Endometrial microvascular endothelial cells (primary cell): ENCODE measurements around the gene COPA. TPM values are rescaled to one million over a fixed set of nuclear protein-coding genes. Genes with fewer than 3 reads are reported as not detected.

Source experiments
- in situ Hi-C: cut with HindIII; loops from 2 replicates; pipeline ENCODE4 v1.10.0; 2017; ENCODE audit warnings: low sequenced_read_pairs, low pct_unique_long_range_greater_than_20kb; ENCODE audit errors: inconsistent ontology term
- total RNA-seq: library from RNA; depleted of rRNA; stranded (reverse); fragments of >200 nt; gene quantifications from one replicate; pipeline ENCODE4 v1.2.3, GENCODE V29; 2015; ENCODE audit errors: inconsistent ontology term

Gene COPA
- total RNA-seq, 1 donor from 2014 or later, result 163 TPM

- in situ Hi-C loops, result no loop called here
Measured at GRCh38 chr1:160363951-160364735, 21.1 kb upstream of the COPA start.

DNA sequence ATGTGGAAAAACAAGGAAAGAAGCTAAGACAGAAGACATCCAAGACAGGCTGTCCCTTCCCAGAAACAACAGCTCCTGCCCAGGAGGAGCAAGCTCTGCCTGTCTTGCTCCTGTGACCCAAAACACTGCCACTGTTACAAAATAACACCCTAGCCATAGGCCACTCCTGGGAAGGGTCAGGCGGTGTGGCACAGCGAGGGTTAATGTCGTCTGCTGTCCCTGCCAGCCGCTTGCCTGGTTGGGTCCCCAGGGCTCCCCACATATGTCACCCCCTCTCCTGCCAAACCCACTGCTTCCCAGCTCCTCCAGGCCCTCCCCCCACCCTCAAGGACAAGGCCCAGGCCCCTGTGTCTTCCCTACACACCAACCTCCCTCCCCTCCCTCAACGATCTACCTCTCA lies 20.0 kb upstream of the COPA start:
- in situ Hi-C loops, result no loop called here

DNA sequence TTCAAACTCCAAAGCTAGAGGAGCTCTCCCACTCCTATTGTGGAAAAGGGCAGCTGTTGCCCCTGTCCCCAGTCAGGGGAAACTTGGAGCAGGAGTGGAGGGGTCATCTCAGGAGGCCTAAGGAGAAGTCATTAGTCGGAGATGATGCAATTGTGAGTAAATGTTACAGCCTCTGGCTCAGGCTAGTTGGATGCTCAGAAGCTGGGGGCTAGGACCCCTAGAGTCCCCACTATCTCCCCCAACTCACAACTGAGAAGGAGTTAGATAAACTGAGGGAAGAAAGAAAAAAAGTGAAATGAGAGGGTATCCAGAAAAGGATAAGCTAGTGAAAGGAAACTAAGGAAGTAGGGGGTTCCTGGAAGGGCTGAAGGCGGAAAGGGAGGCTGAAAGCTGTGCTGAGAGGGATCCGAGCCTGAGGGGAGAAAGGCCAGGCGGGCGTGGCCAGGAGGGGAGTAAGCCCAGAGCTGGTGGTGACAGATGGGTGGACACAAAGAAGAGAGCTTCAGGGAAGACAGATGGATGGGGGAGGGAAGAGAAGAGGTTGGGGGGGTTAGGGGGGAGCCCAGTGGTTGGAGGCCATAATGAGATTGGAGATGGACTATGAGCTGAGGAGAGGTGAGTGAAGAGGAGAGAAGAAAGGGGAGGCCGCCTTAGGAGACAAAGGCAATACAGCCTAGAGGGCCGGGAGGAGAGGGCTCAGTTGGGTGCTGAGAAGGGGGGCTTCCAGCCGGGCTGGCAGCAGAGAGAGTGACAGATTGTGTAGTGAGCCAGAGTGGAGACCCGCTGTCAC lies 19.3 kb upstream of the COPA start:
- in situ Hi-C loops, result no loop called here

- in situ Hi-C loops, result no loop called here
Measured at GRCh38 chr1:160361814-160362167, 18.7 kb upstream of the COPA start.

DNA sequence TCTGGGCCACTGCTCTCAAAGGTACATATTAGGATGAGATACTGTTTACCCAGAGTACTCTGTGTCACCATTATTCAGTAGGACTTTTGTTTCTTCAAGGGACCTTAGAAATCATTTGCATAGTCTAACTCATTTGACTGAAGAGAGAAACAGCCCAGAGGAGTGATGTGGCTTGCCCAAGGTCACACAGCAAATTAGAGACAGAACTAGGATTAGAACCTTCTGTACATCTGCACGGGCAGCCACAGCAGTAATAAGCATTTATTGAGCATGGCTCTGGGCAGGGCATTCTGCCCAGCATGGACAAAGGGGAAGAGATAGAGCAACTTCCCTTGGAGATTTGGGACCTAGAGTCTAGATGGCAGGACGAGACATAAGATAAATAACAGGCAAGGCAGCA lies 18.1 kb upstream of the COPA start:
- in situ Hi-C loops, result no loop called here

- in situ Hi-C loops, result no loop called here
Measured at GRCh38 chr1:160360227-160360695, 17.2 kb upstream of the COPA start.

DNA sequence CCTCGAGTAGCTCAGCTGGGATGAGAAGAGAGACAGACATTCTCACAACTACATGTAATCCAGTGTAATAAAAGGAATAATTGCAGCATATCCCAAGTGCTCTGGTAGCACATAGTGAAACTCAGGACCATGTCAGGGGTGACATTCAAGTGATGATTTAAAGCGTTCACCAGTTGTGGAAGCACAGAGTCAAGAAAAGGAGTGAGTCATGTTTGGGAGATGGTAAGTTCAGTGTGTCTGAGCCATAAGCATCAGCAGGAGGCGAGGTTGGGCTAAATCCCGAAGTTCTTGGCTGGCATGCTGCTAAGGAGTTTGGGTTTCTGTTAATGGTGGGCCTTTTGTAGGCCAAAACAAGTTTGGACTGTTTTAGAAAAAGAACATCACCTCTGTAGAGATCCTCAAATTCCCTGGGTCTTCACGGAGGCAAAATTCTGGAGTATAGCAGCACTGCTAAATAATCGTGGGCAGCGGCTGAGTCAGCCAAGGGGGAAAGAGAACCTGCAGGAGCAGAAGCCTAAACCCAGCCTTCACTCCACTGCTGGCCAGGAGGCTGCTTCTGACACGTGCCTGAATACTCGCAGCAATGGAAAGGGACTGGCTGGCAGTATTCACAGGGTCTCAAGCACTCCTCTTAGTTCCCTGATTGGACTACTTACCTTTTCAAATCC lies 16.6 kb upstream of the COPA start:
- in situ Hi-C loops, result no loop called here

GRCh38 chr1:160358073-160358472 lies 15.0 kb upstream of the COPA start:
- in situ Hi-C loops, result no loop called here

DNA sequence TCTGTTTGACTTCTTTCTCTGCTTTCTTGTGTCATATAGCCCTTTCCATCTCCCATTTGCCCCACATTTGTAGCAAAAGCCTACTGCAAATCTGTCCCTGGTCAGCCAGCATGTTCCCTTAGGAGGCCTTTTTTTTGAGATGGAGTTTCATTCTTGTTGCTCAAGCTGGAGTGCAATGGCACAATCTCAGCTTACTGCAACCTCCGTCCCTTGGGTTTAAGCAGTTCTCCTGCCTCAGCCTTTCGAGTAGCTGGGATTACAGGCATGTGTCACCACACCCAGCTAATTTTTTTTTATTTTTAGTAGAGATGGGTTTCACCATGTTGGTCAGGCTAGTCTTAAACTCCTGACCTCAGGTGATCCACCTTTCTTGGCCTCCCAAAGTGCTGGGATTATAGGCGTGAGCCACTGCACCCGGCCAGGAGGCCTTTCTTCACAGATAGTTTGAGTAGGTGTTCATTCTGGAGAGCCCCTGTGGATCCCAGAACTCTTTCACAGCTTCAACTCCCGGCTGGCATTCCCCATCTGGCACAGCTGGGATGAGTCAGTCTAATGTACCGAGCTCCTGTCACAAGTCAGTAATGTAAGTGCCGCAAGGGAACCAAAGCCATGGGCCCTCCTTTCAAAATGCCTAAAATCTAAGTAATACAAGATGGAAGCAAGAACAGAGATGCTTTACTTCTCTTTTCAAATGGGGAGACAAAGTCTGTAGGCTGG lies 14.4 kb upstream of the COPA start:
- in situ Hi-C loops, result no loop called here

GRCh38 chr1:160354388-160354985 lies 11.4 kb upstream of the COPA start:
- in situ Hi-C loops, result no loop called here

DNA sequence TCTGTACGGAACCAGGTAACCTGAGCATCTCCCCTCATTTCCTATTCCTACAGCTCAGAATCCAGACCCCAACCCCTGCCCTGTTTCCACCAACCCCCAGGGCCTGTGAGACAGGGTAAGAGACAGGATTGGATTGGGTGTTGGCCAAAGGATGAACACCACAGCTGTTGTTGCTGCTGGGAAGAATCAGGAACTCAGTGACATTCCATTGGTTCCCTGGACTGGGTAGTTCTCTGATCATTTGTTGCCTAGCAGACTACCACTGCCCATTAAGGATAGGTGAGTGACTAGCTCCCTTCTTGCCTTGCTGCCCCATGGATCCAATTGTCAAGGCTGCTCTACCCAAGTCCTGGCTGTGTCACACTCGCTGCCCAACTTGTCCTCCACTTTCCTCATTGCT lies 10.2 kb upstream of the COPA start:
- in situ Hi-C loops, result no loop called here

GRCh38 chr1:160352555-160352954 lies 9.5 kb upstream of the COPA start:
- in situ Hi-C loops, result no loop called here

GRCh38 chr1:160351629-160352028 lies 8.6 kb upstream of the COPA start:
- in situ Hi-C loops, result no loop called here

GRCh38 chr1:160346958-160347357 lies 3.9 kb upstream of the COPA start:
- in situ Hi-C loops, result no loop called here

DNA sequence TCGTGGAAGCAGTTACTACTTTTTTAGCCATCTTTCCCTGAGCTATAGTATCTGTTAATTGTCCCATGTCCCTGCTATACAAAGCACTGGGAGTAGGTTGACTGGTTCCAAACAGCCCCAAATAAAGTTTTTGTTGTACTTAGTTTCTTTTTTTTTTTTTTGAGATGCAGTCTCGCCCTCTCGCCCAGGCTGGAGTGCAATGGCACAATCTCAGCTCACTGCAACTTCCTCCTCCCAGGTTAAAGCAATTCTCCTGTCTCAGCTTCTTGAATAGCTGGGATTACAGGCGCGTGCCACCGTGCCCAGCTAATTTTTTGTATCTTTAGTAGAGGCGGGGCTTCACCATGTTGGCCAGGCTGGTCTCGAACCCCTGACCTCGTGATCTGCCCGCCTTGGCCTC lies 3.4 kb upstream of the COPA start:
- in situ Hi-C loops, result no loop called here

GRCh38 chr1:160344936-160345335 lies 1.9 kb upstream of the COPA start:
- in situ Hi-C loops, result no loop called here

DNA sequence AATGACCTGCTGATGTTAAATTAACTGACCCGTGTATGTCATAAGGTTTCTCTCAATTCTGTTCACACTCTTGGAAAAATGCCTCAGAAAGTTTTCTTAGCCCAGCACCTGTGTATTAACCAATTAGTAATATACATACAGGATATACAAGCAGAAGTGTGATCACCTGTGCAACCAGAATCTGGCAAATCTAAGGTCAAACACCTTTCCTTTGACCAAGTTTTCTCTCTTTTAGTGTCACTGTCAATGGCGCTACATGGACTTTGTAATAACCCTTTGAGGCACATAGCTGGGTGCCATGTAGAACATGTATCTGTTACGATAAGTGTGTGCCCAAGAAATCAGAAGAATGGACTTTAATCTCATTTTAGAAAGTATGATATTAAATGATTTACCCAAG lies 1.2 kb upstream of the COPA start:
- in situ Hi-C loops, result no loop called here

- in situ Hi-C loops, result no loop called here
Measured at GRCh38 chr1:160342526-160342925, 524 bp downstream of the COPA start.

- in situ Hi-C loops, result no loop called here
Measured at GRCh38 chr1:160340866-160341265, 2.2 kb downstream of the COPA start.
